T-helper 2 cell (primary cell): Measurements from ENCODE around the gene LPAR5.
A peak's percentile ranks its signal among the peaks of the same experiment; 100 is the strongest.

Experiments
- DNase-seq, 5 experiments: peaks; one replicate each; pipeline versions ENCODE4 v3.0.0 to v3.0.0-alpha.2; 2012 to 2022
- total RNA-seq, 2 donors: gene quantifications; one replicate each; lab custom pipeline; 2026; lab: John Stamatoyannopoulos, UW

Gene LPAR5
- total RNA-seq = 2.5 to 5.5 reads per million in 2 donors

DNA sequence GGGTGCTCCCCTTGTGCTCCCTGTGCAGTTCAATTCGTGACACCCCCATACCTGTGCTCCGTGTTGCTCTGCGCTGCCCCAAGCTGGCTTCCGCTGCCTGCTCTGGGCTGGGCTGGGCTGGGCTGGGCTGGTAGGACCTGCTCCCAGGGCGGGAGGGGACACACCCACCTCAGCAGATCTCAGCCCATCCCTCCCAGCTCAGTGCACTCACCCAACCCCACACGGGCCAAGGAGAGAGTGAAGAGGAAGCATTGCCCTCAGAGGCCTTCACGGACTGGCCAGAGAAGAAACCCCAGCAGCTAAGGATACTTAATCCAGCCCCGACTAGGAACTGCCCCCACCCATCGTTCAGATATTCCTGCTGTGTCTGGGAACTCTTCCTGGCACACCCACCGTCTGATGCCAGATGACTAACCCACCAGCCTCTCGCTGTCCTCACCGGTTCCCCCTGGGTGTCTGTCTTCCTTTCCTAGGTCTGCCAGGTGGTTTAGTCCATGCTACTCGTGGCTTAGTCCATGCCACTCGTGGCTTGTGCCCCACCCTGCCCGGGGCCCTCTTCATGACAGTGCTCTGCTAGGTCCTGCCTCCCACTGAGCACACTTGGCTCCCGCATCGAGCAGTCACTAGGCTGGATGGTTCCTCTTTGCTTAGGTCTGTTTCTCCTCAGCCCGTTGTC lies at the start of gene LPAR5:
Gene LPAR5 (minus strand): TSS at position 104 of the 676 bp plus-strand sequence. CDS start 14,711 bp downstream, outside the sequence.
- DNase-seq = peak in 1 of 5 experiments; percentile 56

GRCh38 chr12:6684609-6685008 lies 48.9 kb upstream of the LPAR5 start:
- DNase-seq = peak in 1 of 5 experiments; percentile 73

- no peak for DNase-seq
Observed at GRCh38 chr12:6676962-6677361, 41.2 kb upstream of the LPAR5 start.

- no peak for DNase-seq
Observed at GRCh38 chr12:6672143-6672542, 36.4 kb upstream of the LPAR5 start.

GRCh38 chr12:6667559-6668210 lies 31.9 kb upstream of the LPAR5 start:
- DNase-seq = no peak

GRCh38 chr12:6666211-6666610 lies 30.5 kb upstream of the LPAR5 start:
- DNase-seq = no peak

GRCh38 chr12:6664902-6665301 lies 29.1 kb upstream of the LPAR5 start:
- no peak for DNase-seq

DNA sequence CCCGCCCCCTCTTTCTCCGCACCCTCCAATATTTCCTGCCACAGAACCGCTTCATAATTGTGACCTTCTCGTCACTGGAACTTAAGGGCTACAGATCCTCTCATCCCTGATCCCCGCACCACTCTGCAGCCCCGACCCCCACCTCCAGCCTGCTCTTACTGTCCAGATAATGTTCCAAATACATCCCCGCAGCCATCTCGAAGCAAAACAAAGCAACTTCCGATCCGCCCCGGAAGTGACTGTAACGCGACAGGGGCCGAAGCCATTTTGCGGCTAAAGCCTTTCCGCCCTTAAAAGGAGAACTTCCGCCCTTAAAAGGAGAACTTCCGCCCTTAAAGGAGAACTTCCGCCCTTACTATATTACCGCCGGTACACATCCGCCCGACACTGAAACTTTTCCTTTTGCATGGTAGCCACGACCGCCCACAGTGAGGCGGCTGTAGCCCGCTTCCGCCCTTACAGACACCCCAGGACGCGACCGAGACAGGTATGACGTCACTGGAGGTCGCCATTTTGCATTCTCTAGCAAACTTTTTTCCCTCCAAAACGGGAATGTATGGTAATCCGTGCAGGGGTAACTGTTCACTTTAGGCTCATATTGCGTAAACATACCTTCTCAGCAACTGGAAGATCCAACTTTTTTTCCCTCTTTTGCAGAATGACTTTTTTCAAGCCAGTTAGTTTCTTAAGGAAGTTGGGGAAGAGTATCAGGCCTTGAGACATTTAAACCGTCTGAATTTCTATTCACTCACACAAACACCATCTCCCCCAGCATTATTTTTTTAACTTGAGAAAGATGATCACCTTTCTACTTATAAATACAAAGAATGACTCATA lies 27.4 kb upstream of the LPAR5 start, which contains the start of gene ING4:
Gene ING4 (minus strand): TSS at position 214 of the 837 bp plus-strand sequence. CDS start 18 bp downstream, at position 196.
- DNase-seq = peak; percentile 77 to 100 (median 94)

- DNase-seq = no peak
Observed at GRCh38 chr12:6662602-6662905, 26.8 kb upstream of the LPAR5 start.

- DNase-seq = no peak
Observed at GRCh38 chr12:6653987-6654386, 18.2 kb upstream of the LPAR5 start.

DNA sequence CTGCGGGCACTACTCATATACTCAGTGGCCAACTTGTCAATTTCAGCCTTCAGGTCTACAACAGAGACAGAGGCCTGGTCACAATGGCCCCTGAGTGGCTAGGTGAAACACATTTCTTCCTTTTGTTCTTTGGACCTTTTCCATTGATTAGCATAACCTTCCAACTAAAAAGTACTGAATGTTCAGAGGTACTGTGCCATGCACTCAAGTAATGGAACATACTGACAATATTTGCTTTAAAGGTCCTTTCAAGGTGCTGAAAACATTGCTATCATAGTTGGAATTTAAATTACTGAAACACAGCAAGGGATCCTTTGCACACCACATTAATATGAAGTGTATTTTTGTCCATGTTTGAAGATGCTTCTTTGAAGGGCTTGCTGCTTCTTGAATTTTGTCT lies 17.6 kb upstream of the LPAR5 start:
- no peak for DNase-seq

DNA sequence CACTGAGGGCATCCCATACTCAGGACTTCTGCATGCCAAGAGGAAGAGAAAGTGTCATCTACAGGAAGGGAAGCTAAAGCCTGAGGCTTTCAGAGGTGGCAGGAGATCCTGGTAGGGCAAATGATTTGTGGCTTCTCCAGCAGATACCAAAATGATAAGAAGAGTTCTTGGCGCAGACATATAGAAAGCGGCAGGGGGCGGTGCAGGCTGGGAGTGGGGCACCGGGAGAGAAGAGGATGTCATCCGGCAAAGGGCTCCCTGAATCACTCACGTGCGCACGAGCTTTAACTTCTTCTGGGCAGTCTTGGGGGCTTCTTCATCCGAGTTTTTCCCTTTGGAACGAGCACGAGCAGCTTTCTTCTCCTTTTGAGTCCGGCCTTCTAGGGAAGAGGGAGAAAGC lies 16.6 kb upstream of the LPAR5 start:
- DNase-seq = no peak

DNA sequence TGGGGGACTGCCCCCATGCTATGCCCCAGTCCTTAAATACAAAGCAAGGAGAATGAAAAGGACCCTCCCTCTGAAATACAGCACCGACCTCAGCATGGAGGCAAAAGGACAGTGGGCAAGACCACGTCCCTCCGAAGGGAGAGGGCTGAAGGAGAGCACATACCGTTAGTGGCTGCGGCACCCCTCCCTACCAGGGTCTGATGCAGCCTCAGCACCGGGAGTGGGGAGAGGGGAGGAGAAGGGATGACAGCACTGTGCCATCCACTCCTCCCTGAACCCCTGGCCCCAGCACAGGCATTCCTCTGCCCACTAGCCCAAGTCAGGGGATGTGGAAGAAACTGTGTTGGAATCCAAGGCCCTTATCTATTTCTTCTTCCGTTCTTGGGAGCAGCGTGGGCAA lies 15.1 kb upstream of the LPAR5 start:
- no peak for DNase-seq

DNA sequence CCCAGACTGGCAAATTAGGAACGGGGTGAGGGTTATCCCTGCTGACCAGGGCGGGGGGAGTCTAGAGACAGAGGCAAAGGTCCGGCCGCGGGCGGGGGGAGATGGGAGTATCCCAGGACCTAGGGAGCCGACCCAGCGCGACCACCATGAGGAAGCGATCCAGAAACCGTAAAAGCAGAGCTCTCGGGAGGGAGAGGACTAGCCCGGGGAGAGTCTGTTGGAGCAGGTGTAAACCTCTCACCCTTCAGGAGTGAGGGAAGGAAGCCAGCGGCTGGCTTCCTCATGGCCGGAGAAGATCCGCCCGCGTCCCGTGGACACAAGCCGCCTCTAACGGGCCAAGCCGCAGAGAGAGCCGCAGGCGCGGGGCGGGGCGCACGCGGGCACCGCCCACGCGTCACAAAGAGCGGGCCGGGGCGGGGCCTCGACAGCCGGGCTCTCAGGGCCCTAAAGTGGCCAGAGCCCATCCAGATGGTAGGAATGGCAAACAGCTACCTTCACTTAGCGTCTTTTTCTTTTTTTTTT lies 11.4 kb upstream of the LPAR5 start, which contains the start of gene ACRBP:
Gene ACRBP (minus strand): TSS at position 350 of the 522 bp plus-strand sequence. CDS start 66 bp downstream, at position 284.
- DNase-seq = peak in 1 of 5 experiments; percentile 41

DNA sequence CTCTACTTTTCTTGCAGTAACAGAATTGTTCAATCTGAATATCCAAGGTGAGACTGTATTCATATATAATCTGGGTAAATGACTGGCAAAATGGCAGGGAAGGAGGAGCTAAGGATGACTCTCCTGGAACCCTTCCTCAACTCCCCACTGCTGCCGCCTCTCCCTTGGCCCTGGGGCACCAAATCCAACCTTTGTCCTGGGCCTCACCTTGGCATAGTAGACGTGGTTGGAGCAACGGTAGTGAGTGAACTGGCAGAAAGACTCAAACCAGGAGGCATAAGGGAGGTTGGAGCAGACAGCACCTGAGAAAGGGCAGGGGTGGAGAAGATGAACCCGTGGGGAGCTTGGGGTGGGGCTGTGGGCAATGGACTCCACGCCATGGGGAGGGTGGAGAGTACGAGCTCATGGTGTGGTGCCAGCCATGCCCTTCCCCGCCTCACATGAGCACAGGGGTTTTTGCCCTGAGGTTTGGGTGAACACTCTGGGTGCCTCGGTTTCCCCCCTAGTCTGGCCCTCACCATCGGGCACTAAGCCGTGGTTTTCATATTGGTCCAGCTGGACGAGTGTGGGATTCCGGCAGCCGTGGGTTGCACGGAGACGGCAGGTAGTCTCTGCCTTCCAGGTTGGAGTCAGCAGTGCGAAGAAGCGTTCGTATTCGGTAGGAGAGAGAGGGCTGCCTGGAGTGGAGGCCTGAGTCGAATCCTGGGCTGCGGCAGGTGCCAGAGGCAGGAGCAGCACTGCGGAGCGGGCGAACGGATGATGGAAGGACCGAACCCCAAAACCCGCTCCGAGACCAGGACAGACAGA lies 10.7 kb upstream of the LPAR5 start:
- DNase-seq = no peak

GRCh38 chr12:6644903-6645302 lies 9.1 kb upstream of the LPAR5 start:
- no peak for DNase-seq

DNA sequence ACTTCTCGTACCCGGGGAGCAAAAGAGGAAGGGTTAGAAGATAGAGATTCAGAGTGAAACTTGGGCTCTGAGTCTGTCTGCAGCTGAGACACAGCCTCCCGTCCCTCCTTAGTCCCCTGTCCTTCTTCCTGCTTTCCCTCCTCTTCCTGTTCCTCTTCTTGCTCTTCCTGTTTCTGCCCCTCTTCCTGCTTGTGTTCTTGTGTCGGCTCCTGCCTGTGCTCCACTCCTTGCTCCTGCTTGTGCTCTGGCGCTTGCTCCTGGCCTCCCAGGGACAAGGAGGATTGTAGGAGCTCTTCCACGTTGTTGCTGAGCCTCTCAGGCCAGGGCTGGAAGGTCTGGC lies 8.5 kb upstream of the LPAR5 start:
- no peak for DNase-seq

DNA sequence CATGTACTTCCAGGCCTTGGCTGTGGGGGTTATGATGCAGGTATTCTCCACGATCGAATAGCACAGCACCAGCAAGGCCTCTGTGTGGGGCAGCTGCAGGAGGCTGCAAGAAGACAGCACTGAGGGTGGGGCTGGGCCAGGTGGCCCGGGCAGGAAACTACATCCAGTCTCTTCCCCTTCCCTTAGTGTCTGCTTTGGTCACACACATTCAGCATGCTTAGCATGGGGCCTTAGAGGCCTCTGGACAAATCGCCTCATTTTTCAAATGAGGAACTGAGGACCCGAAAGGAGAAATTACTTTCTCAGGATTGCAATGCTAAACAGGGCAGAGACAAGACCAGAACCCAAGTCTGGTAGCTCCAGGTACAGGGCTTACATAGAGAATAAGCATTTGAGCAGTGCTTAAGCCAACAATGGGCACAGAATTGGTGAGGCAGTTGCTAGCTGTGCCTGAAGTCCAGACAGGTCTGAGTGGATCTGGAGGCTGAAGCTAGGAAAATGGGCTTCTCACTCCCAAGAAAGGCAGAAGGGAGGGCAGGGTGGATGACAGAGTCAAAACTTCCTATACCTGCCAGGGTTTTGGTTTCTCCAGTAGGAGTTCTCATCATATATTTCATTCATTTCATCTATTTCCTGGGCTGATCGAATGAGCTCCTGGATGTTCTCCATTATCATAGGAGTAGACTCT lies 8.0 kb upstream of the LPAR5 start:
- DNase-seq = no peak

DNA sequence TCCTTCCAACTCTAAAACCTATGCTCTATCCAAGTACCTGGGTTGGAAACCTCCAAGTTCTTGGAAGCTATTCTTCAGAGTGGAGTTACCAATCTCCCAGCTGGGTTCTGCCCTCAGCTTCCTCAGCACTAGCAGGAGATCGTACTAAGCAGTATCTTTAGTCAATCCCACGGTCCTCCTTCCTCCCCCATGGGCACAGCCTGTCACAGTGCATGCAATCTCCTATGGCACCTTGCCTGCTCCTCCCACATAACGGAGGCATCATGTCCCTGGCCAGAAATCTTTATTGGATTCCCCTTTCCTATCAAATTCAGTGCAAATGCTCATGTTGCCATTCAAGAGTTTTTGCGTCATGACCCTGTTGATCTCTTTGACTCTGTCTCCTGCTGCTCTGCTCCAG lies 5.4 kb upstream of the LPAR5 start:
- no peak for DNase-seq

- DNase-seq = no peak
Observed at GRCh38 chr12:6640497-6640896, 4.7 kb upstream of the LPAR5 start.

GRCh38 chr12:6639151-6639801 lies 3.5 kb upstream of the LPAR5 start:
- no peak for DNase-seq
